HCT116 (cell line): Measurements from ENCODE around the gene TGFBR3. TPM values are rescaled to one million over a fixed set of nuclear protein-coding genes. Genes with fewer than 3 reads are reported as not detected.

Experiments used
- ATAC-seq: fragments of 200-7000 bp; cut with Tn5 transposase; 2 replicates; pipeline ENCODE4 v1.9.1; 2020; ENCODE audit warnings: mild to moderate bottlenecking, moderate library complexity
- BruUV-seq: library from RNA; stranded (reverse); fragments of 400-500 nt; replicated peaks from 2 replicates; lab custom pipeline; 2021; lab: Mats Ljungman, UMichigan
- CTCF ChIA-PET: fragments of 300-600 bp; sonication (Branson Sonifier 250); formaldehyde crosslinking; loops from one replicate; lab custom pipeline; 2021; ENCODE audit warnings: antibody characterized with exemption; lab: Charles Lee
- POLR2A ChIA-PET: fragments of 300-600, 350-600 bp; sonication (Branson Sonifier 250); formaldehyde crosslinking; loops from one replicate; lab custom pipeline; 2021; ENCODE audit warnings: antibody characterized with exemption; lab: Charles Lee
- RAD21 ChIA-PET, 2 experiments: fragments of 300-600 bp; sonication (Branson Sonifier 250); formaldehyde crosslinking; loops; one replicate each; lab custom pipeline; 2023; ENCODE audit warnings: low total read pairs in 2 of 2; ENCODE audit not compliant: uncharacterized antibody in 2 of 2, unreplicated experiment in 2 of 2, low non-redundant PET in 1 of 2; lab: Charles Lee
- DNase-seq: peaks from one replicate; pipeline ENCODE4 v3.0.0-alpha.2; 2010; ENCODE audit warnings: low read depth, low spot score
- H2AFZ ChIP-seq: fragments of 200-600 bp; shearing (Covaris generic), sonication (generic); 2 replicates; pipeline ENCODE4 v1.6.1; 2017; ENCODE audit warnings: low read depth, mixed run types, mixed read lengths, antibody characterized with exemption, low read length; ENCODE audit not compliant: poor library complexity, severe bottlenecking
- H3K27ac ChIP-seq: 2 replicates; pipeline ENCODE4 v1.5.1; 2012; ENCODE audit warnings: low read depth, low read length
- H3K27me3 ChIP-seq: fragments of 200-600 bp; sonication (generic); 2 replicates; pipeline ENCODE4 v1.6.1; 2016; ENCODE audit warnings: mixed run types, low read length, mixed read lengths; ENCODE audit not compliant: insufficient read depth
- H3K36me3 ChIP-seq, 2 experiments: fragments of 200-500 bp in 1 of 2; fragments of 200-600 bp in 1 of 2; sonication (Bioruptor generic) in 1 of 2; sonication (generic) in 1 of 2; 2 replicates each; pipeline versions ENCODE4 v1.5.1 to v1.6.1; 2014 to 2016; ENCODE audit warnings: low read length in 2 of 2, inconsistent platforms in 1 of 2, mixed read lengths in 1 of 2, mixed run types in 1 of 2; ENCODE audit not compliant: insufficient read depth in 2 of 2, control insufficient read depth in 1 of 2
- H3K4me1 ChIP-seq, 2 experiments: fragments of 200-600 bp in 1 of 2; sonication (generic) in 1 of 2; 2 replicates each; pipeline versions ENCODE4 v1.5.1 to v1.6.1; 2012 to 2017; ENCODE audit warnings: low read length in 2 of 2, inconsistent platforms in 1 of 2, mild to moderate bottlenecking in 1 of 2, mixed read lengths in 1 of 2, mixed run types in 1 of 2, moderate library complexity in 1 of 2; ENCODE audit not compliant: insufficient read depth in 2 of 2, control insufficient read depth in 1 of 2
- H3K4me2 ChIP-seq: fragments of 200-600 bp; sonication (generic); 2 replicates; pipeline ENCODE4 v1.6.1; 2017; ENCODE audit warnings: mixed run types, low read length, mixed read lengths
- H3K4me3 ChIP-seq, 2 experiments: fragments of 200-600 bp in 1 of 2; sonication (generic) in 1 of 2; replicated peaks in 1 of 2; 2 replicates each; pipeline ENCODE4 v1.5.1; 2011 to 2016; ENCODE audit warnings: low read length in 2 of 2, control low read depth in 1 of 2, low read depth in 1 of 2, mild to moderate bottlenecking in 1 of 2, mixed read lengths in 1 of 2, mixed run types in 1 of 2
- H3K79me2 ChIP-seq: fragments of 200-600 bp; sonication (generic); 2 replicates; pipeline ENCODE4 v1.6.1; 2017; ENCODE audit warnings: mild to moderate bottlenecking, mixed run types, low read length, moderate library complexity, mixed read lengths; ENCODE audit not compliant: insufficient read depth
- H3K9ac ChIP-seq: fragments of 200-600 bp; sonication (generic); 2 replicates; pipeline ENCODE4 v1.6.1; 2016; ENCODE audit warnings: low read length, mixed read lengths
- H3K9me2 ChIP-seq: fragments of 200-600 bp; sonication (generic), shearing (Covaris generic); 2 replicates; pipeline ENCODE4 v1.6.1; 2017; ENCODE audit warnings: mixed run types, mild to moderate bottlenecking, moderate library complexity; ENCODE audit not compliant: insufficient read depth
- H3K9me3 ChIP-seq, 2 experiments: fragments of 200-500 bp in 1 of 2; fragments of 200-600 bp in 1 of 2; sonication (Bioruptor generic) in 1 of 2; sonication (generic) in 1 of 2; 2 replicates each; pipeline ENCODE4 v1.6.1; 2014 to 2017; ENCODE audit warnings: low read length in 2 of 2, mixed read lengths in 2 of 2, inconsistent platforms in 1 of 2, low read depth in 1 of 2, mild to moderate bottlenecking in 1 of 2, mixed run types in 1 of 2, moderate library complexity in 1 of 2; ENCODE audit not compliant: control insufficient read depth in 1 of 2, insufficient read depth in 1 of 2
- H4K20me1 ChIP-seq: fragments of 200-600 bp; sonication (generic), shearing (Covaris generic); 2 replicates; pipeline ENCODE4 v1.6.1; 2017; ENCODE audit warnings: mixed run types, mild to moderate bottlenecking, moderate library complexity; ENCODE audit not compliant: insufficient read depth
- CBX3 ChIP-seq: IDR thresholded peaks from 2 replicates; pipeline ENCODE4 v1.6.1; 2012; ENCODE audit warnings: low read depth
- CEBPB ChIP-seq: IDR thresholded peaks from 2 replicates; pipeline ENCODE4 v1.6.1; 2012; ENCODE audit warnings: low read depth
- EGR1 ChIP-seq: IDR thresholded peaks from 2 replicates; pipeline ENCODE4 v1.6.1; 2012; ENCODE audit warnings: low read depth
- FOSL1 ChIP-seq: IDR thresholded peaks from 2 replicates; pipeline ENCODE4 v1.6.1; 2012; ENCODE audit warnings: low read depth
- POLR2A ChIP-seq: IDR thresholded peaks from 2 replicates; pipeline ENCODE4 v1.7.0; 2011; ENCODE audit warnings: borderline replicate concordance; ENCODE audit not compliant: insufficient read depth, insufficient read length; ENCODE audit errors: extremely low read depth
- RAD21 ChIP-seq: IDR thresholded peaks from 2 replicates; pipeline ENCODE4 v1.6.1; 2012; ENCODE audit warnings: low read depth, mild to moderate bottlenecking
- YY1 ChIP-seq: IDR thresholded peaks from 2 replicates; pipeline ENCODE4 v1.6.1; 2011; ENCODE audit warnings: low read length, low read depth, moderate library complexity, mild to moderate bottlenecking; ENCODE audit not compliant: insufficient replicate concordance; ENCODE audit errors: extremely low read depth
- intact Hi-C: fragments of 100-400 bp; cut with micrococcal nuclease; formaldehyde crosslinking; loops from 2 replicates; pipeline ENCODE4 v1.10.0; 2022
- total RNA-seq: library from RNA; stranded (reverse); gene quantifications from one replicate; pipeline ENCODE4 v1.2.1, GENCODE V29; 2021; ENCODE audit not compliant: unreplicated experiment

The TGFBR3 gene
- total RNA-seq, 1 experiment from 2014 or later, result 7.1 TPM

DNA sequence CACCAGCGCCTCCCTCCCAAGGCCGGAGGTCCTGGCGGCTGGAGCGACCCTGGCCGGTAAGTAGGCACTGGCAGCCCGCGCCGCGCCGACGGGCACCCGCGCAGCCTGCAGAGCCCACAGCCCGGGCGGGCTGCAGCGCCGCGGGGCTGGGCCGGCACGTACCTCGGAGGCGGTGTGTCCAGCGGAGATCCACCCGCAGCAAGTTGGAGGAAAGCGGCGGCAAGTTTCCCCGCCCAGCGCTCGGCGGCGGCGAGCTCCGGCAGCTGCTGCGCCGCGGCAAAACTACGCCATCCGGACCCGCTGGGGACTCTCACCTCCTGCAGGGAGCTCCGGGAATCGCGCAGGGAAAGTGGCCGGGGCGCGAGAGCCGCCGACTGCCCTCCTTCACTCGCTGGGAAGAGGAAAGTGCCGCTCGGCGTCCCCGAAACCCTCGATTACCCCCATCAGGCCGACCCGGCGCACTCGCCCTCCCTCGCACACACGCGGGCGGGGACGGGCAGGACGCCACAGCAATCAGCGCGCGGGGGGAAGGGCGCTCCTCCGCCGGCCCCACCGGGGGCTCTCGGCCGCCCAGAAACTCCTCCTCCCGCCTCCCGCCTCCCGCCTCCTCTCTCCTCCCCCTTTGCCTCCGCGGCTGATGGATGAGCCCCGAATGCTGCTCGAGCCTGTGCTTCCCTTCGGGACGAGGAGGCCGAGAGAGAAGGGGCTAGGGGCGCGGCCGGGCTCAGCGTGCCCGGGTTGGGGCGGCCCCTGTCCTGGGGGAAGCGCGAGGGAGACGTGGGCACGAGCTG is at the start of gene TGFBR3 (continued):
- TF ChIP-seq RAD21 (peak; percentile 28; the same call in 1 of the 2 replicates), FOSL1 (no peak), POLR2A (peak; percentile 49), CBX3 (peak; percentile 66), CEBPB (no peak; the same call in 1 of the 2 replicates), EGR1 (peak; percentile 35; the same call in 1 of the 2 replicates), YY1 (peak; percentile 41)

- Histone ChIP-seq H3K9ac (no peak overlapping the region), H3K4me2 (no peak overlapping the region), H3K27me3 (no peaks in the 10 kb centered on the region), H2AFZ (no peak overlapping the region), H3K4me1 (peaks cover 2 to 4% of the 10 kb centered on the region in 2 experiments; a peak in 1 of 4 replicates), H4K20me1 (no peaks in the 10 kb centered on the region), H3K79me2 (no peaks in the 10 kb centered on the region), H3K9me3 (no peaks in the 10 kb centered on the region), H3K36me3 (no peaks in the 10 kb centered on the region), H3K4me3 (no peak overlapping the region), H3K9me2 (no peaks in the 10 kb centered on the region), H3K27ac (no peak overlapping the region)
- ChIA-PET POLR2A (no interaction called here), CTCF (interaction anchor here (1.0 to 2.3 kb wide), 5 partner anchors 362 to 429 kb away, joined by 3 to 16 read pairs (median 5); partner anchors contain the start of gene CDC7), RAD21 (no interaction called here)
- DNase-seq, result no peak
- no TSS peak for BruUV-seq
- TF ChIP-seq YY1, result no peak
- intact Hi-C loops, result loop anchor here (5.0 to 10.0 kb wide), 2 partner anchors 522 to 764 kb away; no protein-coding TSS in a partner anchor
- ATAC-seq, result no peak
Measured at GRCh38 chr1:91929250-91929649, 43.3 kb upstream of the TGFBR3 start.
